ENCODE results near the gene TTC17. TPM values are rescaled to one million over a fixed set of nuclear protein-coding genes. Genes with fewer than 3 reads are reported as not detected.

The TTC17 gene
- total and polyA plus RNA-seq, 9 of the 15 experiments (the other 6 are each of a cell fraction or from before 2014, with no cell fraction given) = 19.7 to 99.1 (median 53.3) TPM

GRCh38 chr11:43492701-43493100 is 134.0 kb downstream of the TTC17 start:
- 91% methylated on average over 5 of the region's 5 CpGs for WGBS (ENCODE audit: insufficient coverage, low coverage, missing lambda C conversion rate)
- Histone ChIP-seq H4K20me1 (replicated peaks; ENCODE audit: control insufficient read depth, insufficient read depth, low read length) (no peaks in the 10 kb centered on the region), H3K27ac (ENCODE audit: extremely low read depth, low read depth, low read length) (no peak overlapping the region), H3K4me1 (replicated peaks in 1 of 2; ENCODE audit: control insufficient read depth in 2 of 2, insufficient read depth in 2 of 2, low read length in 2 of 2) (no peaks in the 10 kb centered on the region), H3K79me2 (ENCODE audit: control insufficient read depth, insufficient read depth, low read length) (no peaks in the 10 kb centered on the region), H3K36me3 (ENCODE audit: control insufficient read depth, insufficient read depth, low read length) (peaks cover 55% of the 10 kb centered on the region), H3K9ac (ENCODE audit: insufficient read depth in 1 of 2, low read depth in 2 of 2, low read length in 2 of 2) (no peak overlapping the region), H2AFZ (ENCODE audit: low read depth, low read length) (no peak overlapping the region), H3K27me3 (ENCODE audit: control insufficient read depth in 2 of 2, insufficient read depth in 2 of 2, low read length in 2 of 2) (no peaks in the 10 kb centered on the region), H3K9me3 (replicated peaks; ENCODE audit: control insufficient read depth, insufficient read depth, low read depth, low read length) (no peaks in the 10 kb centered on the region), H3K9me1 (ENCODE audit: control insufficient read depth, insufficient read depth, low read length) (no peaks in the 10 kb centered on the region), H3K4me2 (ENCODE audit: insufficient read depth, low read length) (no peak overlapping the region), H3K4me3 (no peak overlapping the region)
- no peak for FAIRE-seq
- TF ChIP-seq USF2 (CRISPR knock-in tag; IDR thresholded peaks at IDR 0.05) = no peak
- TF ChIP-seq NONO (IDR thresholded peaks at IDR 0.05; ENCODE audit: low read depth in 2 of 2, low read length in 1 of 2) = no peak
- no peak for TF ChIP-seq ZNF232 (CRISPR knock-in tag; IDR thresholded peaks at IDR 0.05)
- no peak for TF ChIP-seq YY1 (IDR thresholded peaks at IDR 0.05; ENCODE audit: borderline replicate concordance in 1 of 3, control insufficient read depth in 1 of 3, extremely low read depth in 1 of 3, insufficient read depth in 3 of 3, insufficient read length in 1 of 3, insufficient replicate concordance in 2 of 3, low read depth in 1 of 3, low read length in 2 of 3)
- TF ChIP-seq NR1H2 (CRISPR knock-in tag; IDR thresholded peaks at IDR 0.05) = no peak
- TF ChIP-seq U2AF1 (optimal IDR thresholded peaks at IDR 0.05; ENCODE audit: low read depth, low read length) = no peak
- TF ChIP-seq ZNF589 (CRISPR knock-in tag; IDR thresholded peaks at IDR 0.05; ENCODE audit: low read depth) = no peak
- no peak for TF ChIP-seq PHB (CRISPR knock-in tag; IDR thresholded peaks at IDR 0.05)
- TF ChIP-seq HMG20B (CRISPR knock-in tag; IDR thresholded peaks at IDR 0.05) = no peak
- no peak for TF ChIP-seq POLR2H (tag; IDR thresholded peaks at IDR 0.05; ENCODE audit: low read depth)
- TF ChIP-seq EWSR1 (IDR thresholded peaks at IDR 0.05; ENCODE audit: borderline replicate concordance, low read depth, partially characterized antibody) = no peak
- no peak for TF ChIP-seq WHSC1 (IDR thresholded peaks at IDR 0.05; ENCODE audit: low read length)
- no peak for TF ChIP-seq STAG1 (CRISPR knock-in tag; IDR thresholded peaks at IDR 0.05; ENCODE audit: borderline replicate concordance)
- TF ChIP-seq PHF21A (IDR thresholded peaks at IDR 0.05; ENCODE audit: borderline replicate concordance, low read depth) = no peak
- no peak for TF ChIP-seq TGIF2 (CRISPR knock-in tag; IDR thresholded peaks at IDR 0.05)
- DNase-seq (ENCODE audit: extremely low read depth in 1 of 4, low spot score in 3 of 4) = no peak
- ChIA-PET POLR2A (no interaction called here), CTCF (ENCODE audit: low intra/inter-chr PET ratio) (interaction anchor here (0.7 kb wide), 1 partner anchor 196 kb away, joined by 3 read pairs; no protein-coding TSS in a partner anchor)
- no TSS peak for BruUV-seq (replicated peaks)
- in situ Hi-C loops (cut with MboI) = no loop called here
- no peak for ATAC-seq
- intact Hi-C loops (cut with micrococcal nuclease) = no loop called here

Measured in K562 (cell line).